HG03469 (cell line): Measurements from ENCODE around the gene CCDC8.

Experiments
- ATAC-seq: cut with Tn5 transposase; IDR thresholded peaks from one replicate; pipeline ENCODE4 v1.9.1; 2021; ENCODE audit warnings: mild to moderate bottlenecking, moderate library complexity, moderate number of reproducible peaks; ENCODE audit not compliant: unreplicated experiment

CCDC8 gene

DNA sequence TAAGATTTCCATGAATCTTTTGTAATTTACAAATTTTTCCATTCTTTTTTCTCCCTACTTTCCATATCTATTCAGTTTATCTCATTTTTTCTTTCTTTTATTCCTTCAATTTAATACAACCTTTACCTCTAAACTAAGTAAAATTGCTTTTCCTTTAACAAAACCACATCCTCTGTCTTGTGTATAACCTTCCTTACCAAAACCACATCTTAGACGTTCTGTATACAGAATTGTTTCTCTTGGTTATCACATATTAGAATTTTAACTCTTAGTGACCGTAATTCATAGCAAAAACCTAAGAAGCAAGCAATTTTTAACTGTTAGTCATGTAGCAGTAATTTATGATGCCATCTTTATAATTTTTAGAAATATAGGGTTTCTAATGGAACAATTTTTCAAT lies 51.4 kb downstream of the CCDC8 start:
- no peak for ATAC-seq
